OCI-LY1 (cell line): ENCODE results near the gene FOXK1.

Source experiments
- H2AFZ ChIP-seq: fragments of 200-600 bp; sonication (generic), shearing (Covaris generic); 2 replicates; pipeline ENCODE4 v1.6.0; 2014; ENCODE audit warnings: antibody characterized with exemption, mild to moderate bottlenecking, low read length
- H3F3A ChIP-seq: fragments of 200-600 bp; sonication (generic), shearing (Covaris generic); 2 replicates; pipeline ENCODE4 v1.6.0; 2014; ENCODE audit warnings: mild to moderate bottlenecking, antibody characterized with exemption, low read length, moderate library complexity; ENCODE audit not compliant: insufficient read depth
- H3K27ac ChIP-seq: fragments of 200-600 bp; sonication (generic); 2 replicates; pipeline ENCODE4 v1.5.1; 2014; ENCODE audit warnings: low read length, mixed run types, mild to moderate bottlenecking, low read depth; ENCODE audit not compliant: poor library complexity, severe bottlenecking
- H3K27me3 ChIP-seq: fragments of 200-600 bp; sonication (generic); 2 replicates; pipeline ENCODE4 v1.6.0; 2014; ENCODE audit warnings: antibody characterized with exemption, mild to moderate bottlenecking, low read length, moderate library complexity; ENCODE audit not compliant: insufficient read depth
- H3K36me3 ChIP-seq: fragments of 200-600 bp; sonication (generic); 2 replicates; pipeline ENCODE4 v1.6.1; 2014; ENCODE audit warnings: mild to moderate bottlenecking, antibody characterized with exemption, low read length, moderate library complexity, mixed read lengths; ENCODE audit not compliant: insufficient read depth
- H3K4me1 ChIP-seq: fragments of 200-600 bp; sonication (generic); 2 replicates; pipeline ENCODE4 v1.5.1; 2014; ENCODE audit warnings: mild to moderate bottlenecking, low read length, moderate library complexity; ENCODE audit not compliant: insufficient read depth, severe bottlenecking
- H3K4me2 ChIP-seq: fragments of 200-600 bp; sonication (generic), shearing (Covaris generic); 2 replicates; pipeline ENCODE4 v1.6.1; 2014; ENCODE audit warnings: low read length
- H3K4me3 ChIP-seq: fragments of 200-600 bp; sonication (generic); 2 replicates; pipeline ENCODE4 v1.5.1; 2014; ENCODE audit warnings: low read length, low read depth, mild to moderate bottlenecking, mixed read lengths; ENCODE audit not compliant: poor library complexity, severe bottlenecking
- H3K79me2 ChIP-seq: fragments of 200-600 bp; shearing (Covaris generic); 2 replicates; pipeline ENCODE4 v1.6.1; 2016; ENCODE audit warnings: mixed run types, low read length, mixed read lengths; ENCODE audit not compliant: insufficient read depth
- H3K9ac ChIP-seq: fragments of 200-600 bp; sonication (generic), shearing (Covaris generic); 2 replicates; pipeline ENCODE4 v1.6.1; 2014; ENCODE audit warnings: mild to moderate bottlenecking, low read length, mixed read lengths
- H3K9me2 ChIP-seq: fragments of 200-600 bp; sonication (generic), shearing (Covaris generic); 2 replicates; pipeline ENCODE4 v1.6.1; 2014; ENCODE audit warnings: low read depth, mild to moderate bottlenecking, low read length, mixed read lengths
- H3K9me3 ChIP-seq: fragments of 200-600 bp; shearing (Covaris generic); 2 replicates; pipeline ENCODE4 v1.6.1; 2014; ENCODE audit warnings: low read length, mixed read lengths
- H4K20me1 ChIP-seq: fragments of 200-600 bp; sonication (generic), shearing (Covaris generic); 2 replicates; pipeline ENCODE4 v1.6.0; 2016; ENCODE audit warnings: mild to moderate bottlenecking, low read length; ENCODE audit not compliant: insufficient read depth
- CTCF ChIP-seq: fragments of 200-600 bp; sonication (generic), shearing (Covaris generic); IDR thresholded peaks from 2 replicates; pipeline ENCODE4 v1.5.1; 2017; ENCODE audit warnings: mild to moderate bottlenecking, antibody characterized with exemption, low read length, moderate library complexity, mixed read lengths
- EZH2 ChIP-seq: fragments of 200-600 bp; sonication (generic), shearing (Covaris generic); IDR thresholded peaks from 2 replicates; pipeline ENCODE4 v1.8.0; 2017; ENCODE audit warnings: borderline replicate concordance, mixed run types, mild to moderate bottlenecking, antibody characterized with exemption, low read length, moderate library complexity, mixed read lengths

The FOXK1 gene

GRCh38 chr7:4806983-4807597 lies 125.0 kb downstream of the FOXK1 start:
- Histone ChIP-seq H3F3A (no peaks in the 10 kb centered on the region), H4K20me1 (no peaks in the 10 kb centered on the region), H3K27me3 (no peaks in the 10 kb centered on the region), H3K9me3 (no peaks in the 10 kb centered on the region), H3K36me3 (no peaks in the 10 kb centered on the region), H3K79me2 (no peaks in the 10 kb centered on the region), H3K4me3 (no peak overlapping the region), H3K4me2 (no peak overlapping the region), H3K9me2 (no peaks in the 10 kb centered on the region), H2AFZ (no peak overlapping the region), H3K9ac (no peak overlapping the region), H3K27ac (no peak overlapping the region), H3K4me1 (no peaks in the 10 kb centered on the region)
- no peak for TF ChIP-seq CTCF
- no peak for TF ChIP-seq EZH2

- Histone ChIP-seq H3K4me3 (no peak overlapping the region), H3F3A (no peaks in the 10 kb centered on the region), H3K9ac (no peak overlapping the region), H3K79me2 (no peaks in the 10 kb centered on the region), H3K27me3 (no peaks in the 10 kb centered on the region), H2AFZ (no peak overlapping the region), H3K4me1 (no peaks in the 10 kb centered on the region), H3K4me2 (no peak overlapping the region), H4K20me1 (no peaks in the 10 kb centered on the region), H3K9me2 (no peaks in the 10 kb centered on the region), H3K9me3 (no peaks in the 10 kb centered on the region), H3K36me3 (no peaks in the 10 kb centered on the region), H3K27ac (no peak overlapping the region)
- no peak for TF ChIP-seq EZH2
- no peak for TF ChIP-seq CTCF
These were observed 125.5 kb downstream of the FOXK1 start for GRCh38 chr7:4807598-4808016.

GRCh38 chr7:4808026-4808425 lies 125.9 kb downstream of the FOXK1 start:
- no peaks in the 10 kb centered on the region for H3K79me2 ChIP-seq
- H3K4me3 ChIP-seq: no peak overlapping the region
- H3K9me2 ChIP-seq: no peaks in the 10 kb centered on the region
- no peaks in the 10 kb centered on the region for H3F3A ChIP-seq
- no peak overlapping the region for H3K9ac ChIP-seq
- H3K27ac ChIP-seq: no peak overlapping the region
- H3K27me3 ChIP-seq: peaks cover 2% of the 10 kb centered on the region; the same call in 1 of the 2 replicates
- H3K36me3 ChIP-seq: no peaks in the 10 kb centered on the region
- H3K4me2 ChIP-seq: no peak overlapping the region
- H3K9me3 ChIP-seq: no peaks in the 10 kb centered on the region
- H2AFZ ChIP-seq: no peak overlapping the region
- no peak for TF ChIP-seq EZH2
- no peak for TF ChIP-seq CTCF
- no peaks in the 10 kb centered on the region for H3K4me1 ChIP-seq
- no peaks in the 10 kb centered on the region for H4K20me1 ChIP-seq
